HG03066 (cell line): Measurements from ENCODE around the gene SMPD1.
"Not testable (repeated sequence)": the region's sequence is repeated elsewhere in the genome, so short reads cannot be mapped to it uniquely, and the experiment has no call there.

Experiments used
- ATAC-seq: cut with Tn5 transposase; IDR thresholded peaks from one replicate; pipeline ENCODE4 v1.9.1; 2021; ENCODE audit warnings: low read depth; ENCODE audit not compliant: unreplicated experiment

The SMPD1 gene

GRCh38 chr11:6387811-6388599 lies 2.3 kb upstream of the SMPD1 start:
- no peak for ATAC-seq

GRCh38 chr11:6388748-6389147 lies 1.5 kb upstream of the SMPD1 start:
- no peak for ATAC-seq

DNA sequence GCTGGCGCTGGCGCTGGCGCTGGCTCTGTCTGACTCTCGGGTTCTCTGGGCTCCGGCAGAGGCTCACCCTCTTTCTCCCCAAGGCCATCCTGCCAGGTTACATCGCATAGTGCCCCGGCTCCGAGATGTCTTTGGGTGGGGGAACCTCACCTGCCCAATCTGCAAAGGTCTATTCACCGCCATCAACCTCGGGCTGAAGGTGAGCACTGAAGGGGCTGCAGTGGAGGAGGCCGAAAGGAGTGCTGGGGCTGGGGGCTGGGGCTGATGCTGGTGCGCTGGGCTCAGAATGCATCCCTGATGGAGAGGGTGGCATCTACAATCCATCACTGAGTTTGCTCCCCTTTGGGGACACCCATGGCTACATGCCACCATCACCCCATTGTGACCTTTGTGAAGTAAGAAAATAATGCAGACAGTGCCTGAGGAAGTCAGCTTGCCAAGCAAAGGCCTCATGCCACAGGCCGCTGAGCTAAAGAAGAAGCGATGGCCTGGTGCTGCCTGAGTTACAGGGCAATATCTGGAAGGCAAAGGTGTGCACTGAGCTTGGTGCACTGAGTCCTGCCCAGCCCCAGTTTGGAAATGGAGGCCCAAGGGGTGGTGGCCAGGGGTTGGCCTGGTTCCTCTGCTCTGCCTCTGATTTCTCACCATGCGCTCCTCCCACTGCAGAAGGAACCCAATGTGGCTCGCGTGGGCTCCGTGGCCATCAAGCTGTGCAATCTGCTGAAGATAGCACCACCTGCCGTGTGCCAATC lies 620 bp downstream of the SMPD1 start:
- ATAC-seq: no peak

DNA sequence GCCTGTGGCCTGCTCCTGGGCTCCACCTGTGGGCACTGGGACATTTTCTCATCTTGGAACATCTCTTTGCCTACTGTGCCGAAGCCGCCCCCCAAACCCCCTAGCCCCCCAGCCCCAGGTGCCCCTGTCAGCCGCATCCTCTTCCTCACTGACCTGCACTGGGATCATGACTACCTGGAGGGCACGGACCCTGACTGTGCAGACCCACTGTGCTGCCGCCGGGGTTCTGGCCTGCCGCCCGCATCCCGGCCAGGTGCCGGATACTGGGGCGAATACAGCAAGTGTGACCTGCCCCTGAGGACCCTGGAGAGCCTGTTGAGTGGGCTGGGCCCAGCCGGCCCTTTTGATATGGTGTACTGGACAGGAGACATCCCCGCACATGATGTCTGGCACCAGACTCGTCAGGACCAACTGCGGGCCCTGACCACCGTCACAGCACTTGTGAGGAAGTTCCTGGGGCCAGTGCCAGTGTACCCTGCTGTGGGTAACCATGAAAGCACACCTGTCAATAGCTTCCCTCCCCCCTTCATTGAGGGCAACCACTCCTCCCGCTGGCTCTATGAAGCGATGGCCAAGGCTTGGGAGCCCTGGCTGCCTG lies 1.4 kb downstream of the SMPD1 start:
- ATAC-seq: no peak

GRCh38 chr11:6392251-6392650 lies 2.0 kb downstream of the SMPD1 start:
- not testable (repeated sequence) for ATAC-seq

GRCh38 chr11:6393989-6394670 lies 3.9 kb downstream of the SMPD1 start:
- no peak for ATAC-seq

DNA sequence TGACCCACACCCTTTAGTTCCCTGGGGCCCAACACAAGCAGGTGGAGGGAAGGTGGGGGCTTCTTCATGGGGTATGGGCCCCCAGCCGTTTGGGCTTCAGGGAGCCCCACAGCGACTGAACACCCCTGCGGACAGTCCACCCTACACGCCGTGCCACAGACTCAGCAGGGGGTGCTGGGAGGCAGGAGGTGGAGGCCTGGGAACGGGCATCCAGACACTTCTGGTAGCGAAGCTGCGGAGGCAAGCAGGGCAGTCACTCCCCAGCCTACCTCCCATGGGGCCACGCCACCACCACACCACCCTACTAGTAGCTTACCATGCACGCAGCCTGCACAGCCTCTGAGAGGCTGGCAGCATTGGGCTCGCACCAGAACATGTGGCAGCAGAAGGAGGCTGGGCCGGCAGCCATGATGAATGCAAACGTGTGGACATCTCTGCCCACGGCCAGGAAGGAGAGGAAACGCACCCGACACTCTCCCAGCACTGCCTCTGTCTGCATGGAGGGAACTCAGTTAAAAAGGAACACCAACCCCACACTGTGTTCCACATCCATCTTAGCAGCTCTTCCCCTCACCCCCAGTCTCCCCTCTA lies 5.3 kb downstream of the SMPD1 start:
- ATAC-seq: no peak

DNA sequence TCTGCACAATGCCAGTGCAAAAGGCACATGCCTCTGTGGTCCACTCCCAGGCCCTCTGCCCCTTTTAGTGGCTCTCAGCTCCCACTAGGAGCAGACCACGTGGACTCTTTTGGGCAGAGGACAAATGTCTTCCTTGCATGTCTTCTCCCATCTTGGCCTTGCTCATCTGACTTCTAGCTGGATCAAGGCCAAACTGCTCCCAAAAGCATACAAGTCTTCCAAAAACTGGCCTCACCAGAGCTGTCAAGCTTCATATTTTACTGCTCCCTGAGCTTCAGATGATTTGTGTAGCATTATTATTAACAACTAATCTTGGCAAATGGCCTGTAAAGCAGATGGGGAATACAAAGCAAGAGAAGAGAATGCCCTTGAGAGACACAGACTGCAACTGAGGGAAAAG lies 6.9 kb downstream of the SMPD1 start:
- ATAC-seq: no peak

GRCh38 chr11:6397636-6398035 lies 7.4 kb downstream of the SMPD1 start:
- no peak for ATAC-seq

DNA sequence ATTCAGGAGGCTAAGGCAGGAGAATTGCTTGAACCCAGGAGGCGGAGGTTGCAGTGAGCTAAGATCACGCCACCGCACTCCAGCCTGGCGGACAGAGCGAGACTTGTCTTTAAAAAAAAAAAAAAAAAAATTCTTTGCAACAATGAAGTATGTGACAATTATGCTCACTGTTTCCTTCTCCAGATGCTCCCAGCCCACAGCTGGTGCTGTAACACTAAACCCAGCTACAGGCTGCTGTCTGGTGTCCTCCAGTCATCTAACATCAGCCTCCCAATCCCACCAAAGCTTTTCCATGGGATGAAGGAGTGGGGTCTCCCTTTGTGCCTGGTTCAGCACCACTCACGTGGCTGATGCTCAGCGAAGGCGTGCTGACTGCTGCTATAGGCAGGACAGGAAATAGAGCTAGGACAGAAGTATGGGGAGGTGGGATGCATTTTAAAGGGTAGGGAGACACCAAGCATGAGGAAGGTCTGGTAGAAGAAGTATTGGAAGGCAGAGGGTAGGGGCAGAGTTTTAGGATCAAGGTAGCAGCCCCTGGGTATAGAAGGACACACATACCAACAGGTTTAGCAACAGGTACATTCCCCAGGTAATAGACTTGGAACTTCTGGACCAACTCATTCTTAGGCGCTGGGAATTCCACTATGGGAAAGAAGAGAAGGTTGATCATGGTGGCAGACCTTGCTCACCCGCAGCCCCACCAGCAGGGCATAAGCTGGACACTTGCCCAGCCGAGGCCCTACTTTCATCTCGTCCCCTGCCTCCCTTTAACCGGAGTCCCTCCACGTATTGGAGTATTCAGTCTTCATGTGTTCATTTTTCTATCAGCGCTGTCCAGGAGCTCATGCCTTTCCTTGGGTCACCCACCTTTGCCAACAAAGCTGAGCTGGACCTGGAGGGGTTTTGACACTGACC lies 10.4 kb downstream of the SMPD1 start:
- no peak for ATAC-seq

DNA sequence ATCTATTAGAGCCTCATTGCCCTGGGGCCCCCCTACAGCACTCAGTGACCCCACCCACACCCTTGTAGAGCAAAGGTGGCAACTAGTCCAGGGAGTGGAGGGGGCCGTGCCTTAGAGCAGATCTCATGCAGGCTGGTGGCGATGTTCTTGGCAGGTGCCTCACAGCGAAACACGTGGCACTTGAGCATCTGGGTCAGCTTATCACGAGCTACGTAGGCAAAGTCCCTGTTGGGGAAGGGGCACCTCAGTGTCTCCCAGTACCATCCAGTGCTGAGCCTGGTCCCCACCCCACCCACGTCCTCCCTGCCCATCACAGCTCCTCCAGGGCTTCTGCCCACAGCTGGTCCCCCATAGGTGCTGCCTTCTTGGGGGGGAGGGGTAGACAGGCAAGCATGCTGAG lies 11.2 kb downstream of the SMPD1 start:
- ATAC-seq: no peak

DNA sequence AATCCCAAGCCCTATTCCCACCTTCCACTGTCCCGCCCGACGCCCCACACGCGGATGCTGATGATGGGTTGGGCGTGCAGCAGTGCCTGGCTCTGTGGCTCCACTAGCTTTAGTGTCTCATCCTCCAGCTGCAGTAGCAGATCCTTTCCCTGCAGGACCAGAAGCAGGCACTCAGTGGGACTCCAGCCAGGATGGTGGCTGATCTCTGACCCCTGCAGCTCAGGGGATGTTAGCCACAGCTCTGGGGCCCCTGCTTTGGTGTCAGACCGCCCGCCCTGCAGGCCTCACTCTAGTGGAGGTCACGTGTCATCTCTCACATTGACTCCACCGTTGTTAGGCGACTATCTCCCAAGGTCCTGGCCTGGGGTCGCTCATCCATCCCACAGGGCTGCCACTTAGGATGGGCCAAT lies 11.8 kb downstream of the SMPD1 start:
- peak; percentile 38 for ATAC-seq

DNA sequence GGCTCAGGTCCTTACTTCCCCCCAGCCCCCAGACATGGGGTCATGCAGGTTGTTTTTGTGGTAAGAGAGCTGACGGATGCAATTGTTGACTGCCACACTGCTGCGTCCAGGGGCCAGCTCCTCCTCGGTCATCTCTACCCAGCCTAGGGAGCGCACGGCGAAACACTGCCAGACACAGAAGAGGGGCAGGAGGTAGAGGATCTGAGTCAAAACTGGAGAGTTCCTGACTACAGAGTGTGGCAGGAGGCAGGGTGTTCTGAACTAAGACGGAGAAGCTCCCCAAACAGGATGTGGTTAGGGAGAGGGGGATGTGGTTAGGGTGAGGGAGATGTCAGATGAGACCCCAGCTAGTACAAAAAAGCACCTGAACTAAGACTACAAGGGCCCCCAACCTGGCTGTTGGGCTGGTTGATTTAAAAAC lies 12.3 kb downstream of the SMPD1 start:
- peak; percentile 94 for ATAC-seq

- ATAC-seq: no peak
Measured at GRCh38 chr11:6403539-6403938, 13.3 kb downstream of the SMPD1 start.

DNA sequence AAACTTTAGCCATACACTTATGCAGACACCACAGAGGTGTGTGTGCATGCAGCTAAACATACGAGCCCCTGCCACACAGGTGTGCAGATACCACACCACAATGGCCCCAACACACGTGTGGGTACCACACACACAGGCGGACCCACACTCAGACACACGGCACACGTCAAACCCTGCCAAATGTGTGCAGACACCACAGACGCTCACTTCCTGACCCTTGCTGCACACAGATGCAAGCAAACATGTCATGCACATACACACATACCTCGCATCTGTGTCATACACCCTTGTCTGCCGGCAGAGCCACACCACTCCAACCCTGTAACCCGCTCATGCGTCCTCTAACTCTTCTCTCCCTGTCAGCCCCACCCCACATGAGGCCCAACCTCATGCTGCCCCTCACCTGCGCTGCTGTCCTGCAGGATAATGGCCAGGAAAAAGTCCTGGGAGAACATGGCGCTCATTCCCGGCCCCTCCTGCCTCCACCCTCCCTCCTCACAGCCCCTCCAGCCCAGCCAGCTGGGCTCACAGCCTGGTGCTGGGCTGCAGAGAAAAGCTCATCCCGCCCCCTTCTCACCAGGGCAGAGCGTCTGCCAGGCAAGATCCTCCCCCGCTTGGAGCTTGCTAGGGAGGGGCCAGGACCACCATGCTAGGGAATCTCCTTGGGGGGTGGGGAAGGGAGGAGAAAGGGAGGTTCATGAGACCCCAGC lies 14.2 kb downstream of the SMPD1 start:
- no peak for ATAC-seq

DNA sequence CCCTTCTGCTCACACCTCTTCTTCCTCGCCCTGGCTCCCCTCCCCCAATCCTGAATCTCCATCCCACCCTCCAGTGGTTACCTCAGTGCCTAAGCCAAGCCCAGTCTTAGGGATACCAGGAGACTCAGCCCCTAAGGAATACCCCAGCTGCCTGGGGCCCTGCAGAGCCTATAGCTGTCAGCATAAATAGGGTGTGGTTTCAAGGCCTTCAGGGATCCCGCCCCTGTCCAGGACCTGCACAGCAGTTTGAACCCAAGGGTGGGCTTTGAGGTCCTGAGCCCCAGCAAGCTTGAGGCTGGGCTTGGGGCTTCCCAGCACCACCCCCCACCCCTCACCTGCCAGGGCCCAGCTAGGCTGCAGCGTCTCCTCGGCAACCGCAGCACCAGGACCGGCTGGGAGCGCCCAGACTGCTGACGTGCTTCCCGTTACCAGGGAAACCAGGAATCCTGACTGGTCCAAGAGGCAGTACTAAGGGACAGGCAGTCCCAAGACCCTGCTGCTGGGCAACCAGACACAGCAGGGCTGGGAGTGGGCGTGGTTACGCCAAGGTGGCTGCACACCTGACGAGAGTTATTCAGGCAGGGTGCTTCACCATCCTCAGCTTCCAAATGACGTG lies 14.9 kb downstream of the SMPD1 start:
- ATAC-seq: no peak

DNA sequence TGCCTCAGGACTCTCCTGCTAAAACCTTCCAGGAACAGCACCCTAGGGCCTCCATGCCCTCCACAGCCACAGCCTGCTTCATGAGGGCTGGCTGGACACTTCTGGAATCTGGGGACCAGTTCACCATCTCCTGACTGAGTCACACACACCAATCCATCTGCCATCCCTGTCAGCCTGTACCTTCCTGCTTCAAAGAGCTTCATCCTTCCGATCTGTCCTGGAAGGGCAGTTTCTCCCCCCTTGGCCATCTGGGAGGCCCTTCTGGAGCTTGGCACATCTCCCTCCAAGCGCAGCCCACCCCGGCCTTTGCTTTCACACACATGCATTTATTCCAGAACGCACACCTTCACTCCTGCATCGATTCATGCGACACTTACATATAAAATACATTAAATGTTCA lies 15.6 kb downstream of the SMPD1 start:
- ATAC-seq: no peak

- no peak for ATAC-seq
Measured at GRCh38 chr11:6406370-6406769, 16.1 kb downstream of the SMPD1 start.
